ELR (cell line): ENCODE results near the gene ZNF438.
A peak's percentile ranks its signal among the peaks of the same experiment; 100 is the strongest.

ENCODE experiments used
- DNase-seq: peaks from one replicate; pipeline ENCODE4 v3.0.0-alpha.2; 2015; ENCODE audit warnings: low read depth

The ZNF438 gene

DNA sequence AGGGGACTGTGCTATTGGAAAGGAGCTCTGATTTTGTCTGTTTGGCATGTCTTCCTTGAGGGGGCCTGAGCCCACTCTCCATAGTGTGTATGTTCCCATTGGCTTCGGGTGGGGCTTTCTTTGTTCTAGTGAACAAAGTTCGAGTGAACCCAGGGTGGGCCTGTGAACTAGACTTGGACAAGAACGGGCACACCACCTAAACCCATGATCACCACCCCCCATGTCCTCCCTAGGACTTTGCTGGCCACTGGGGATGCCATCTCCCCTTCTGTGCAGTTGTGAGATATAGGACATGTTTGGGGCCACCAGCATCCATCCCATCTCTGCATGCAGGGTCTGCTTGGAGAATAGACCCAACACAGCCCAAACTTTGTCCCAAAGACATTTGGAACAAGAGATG lies 206.6 kb downstream of the ZNF438 start:
- no peak for DNase-seq

DNA sequence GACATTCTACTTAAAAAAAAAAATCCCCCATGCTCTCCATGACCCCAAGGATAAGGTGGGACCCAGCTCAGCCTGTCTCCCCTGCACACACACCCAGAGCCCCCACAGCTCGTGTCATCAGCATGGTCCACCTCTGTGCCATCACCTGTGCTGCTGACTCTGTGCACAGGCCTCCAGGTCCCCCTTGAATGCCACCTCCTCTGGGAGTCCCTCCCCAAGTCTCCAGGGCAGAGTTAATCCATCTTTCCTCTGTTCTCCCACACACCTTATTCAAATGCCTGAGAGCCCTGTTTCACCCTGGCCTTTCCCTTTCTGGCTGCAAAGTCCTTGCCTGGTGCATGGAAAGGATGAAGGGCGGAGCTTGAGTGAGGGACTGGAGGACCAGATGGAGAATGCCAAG lies 208.0 kb downstream of the ZNF438 start:
- no peak for DNase-seq

DNA sequence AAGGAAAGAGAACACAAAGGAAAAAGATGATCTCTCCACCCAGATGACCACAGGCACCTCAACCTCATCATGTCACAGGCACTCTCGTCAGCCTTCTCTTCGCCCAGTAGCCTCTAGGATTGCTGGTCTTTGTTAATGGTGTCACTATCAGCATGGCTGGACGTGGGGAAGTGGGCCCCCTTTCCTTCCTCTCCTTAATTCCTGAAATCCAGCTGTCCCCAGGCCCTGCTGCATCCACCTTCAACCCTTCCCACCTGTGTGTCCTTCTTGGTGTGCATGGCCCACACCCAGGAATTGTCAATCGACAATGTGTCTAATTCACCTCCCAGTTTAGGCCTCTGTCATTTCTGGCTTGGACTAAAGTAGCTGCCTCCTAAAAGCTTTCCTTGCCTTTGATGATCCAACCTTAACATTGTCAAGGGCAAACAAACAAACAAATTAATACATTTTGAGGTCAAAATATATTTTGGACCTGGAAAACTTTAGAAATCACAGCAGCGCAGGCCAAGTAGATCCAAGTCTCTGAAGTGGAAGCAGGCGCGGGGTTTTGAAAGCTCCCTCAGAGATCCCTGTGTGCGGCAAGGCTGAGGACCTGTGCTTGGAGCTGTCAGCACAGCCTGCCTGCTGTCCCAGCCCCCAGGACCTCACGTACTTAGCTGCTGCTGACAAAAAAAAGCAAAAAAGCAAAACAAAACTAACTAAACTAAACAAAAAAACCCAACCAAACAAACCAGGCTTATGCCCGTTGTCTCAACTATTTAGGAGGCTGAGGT lies 208.8 kb downstream of the ZNF438 start:
- no peak for DNase-seq

DNA sequence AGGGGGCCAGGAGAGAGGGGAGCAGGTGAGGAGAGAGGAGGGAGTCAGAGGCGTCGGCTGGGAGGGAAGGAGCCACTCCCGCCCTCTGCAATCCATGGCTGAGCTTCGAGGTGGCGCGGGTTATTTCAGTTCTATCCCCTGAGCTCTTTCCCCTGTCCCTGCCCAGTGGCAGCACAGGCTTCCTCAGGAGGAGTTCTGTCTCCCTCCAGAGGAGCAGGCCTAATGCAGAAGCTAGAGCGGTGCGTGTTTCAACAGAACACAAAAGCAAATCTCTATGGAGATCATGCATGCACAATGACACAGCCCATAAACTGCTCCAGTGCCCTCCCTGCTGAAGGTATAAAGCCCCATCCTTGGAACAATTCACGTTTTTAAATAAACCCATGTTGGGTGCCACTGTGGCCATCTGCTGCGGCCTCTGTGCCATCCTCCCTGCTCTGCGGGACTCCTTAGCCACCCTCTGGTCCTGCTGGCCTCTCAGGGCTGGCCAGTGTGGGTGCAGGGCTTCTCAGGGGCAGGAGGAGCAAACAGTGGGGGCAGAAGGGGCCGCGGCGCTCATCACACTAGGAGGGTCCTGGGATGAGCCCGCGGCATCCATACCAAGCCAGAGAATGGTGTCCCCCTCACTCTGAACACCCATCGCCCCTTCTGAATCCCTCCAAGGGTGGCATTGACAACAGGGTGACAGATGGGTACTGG lies 209.5 kb downstream of the ZNF438 start:
- DNase-seq, result no peak

- DNase-seq, result no peak
Observed at GRCh38 chr10:30821261-30821993, 210.2 kb downstream of the ZNF438 start.

DNA sequence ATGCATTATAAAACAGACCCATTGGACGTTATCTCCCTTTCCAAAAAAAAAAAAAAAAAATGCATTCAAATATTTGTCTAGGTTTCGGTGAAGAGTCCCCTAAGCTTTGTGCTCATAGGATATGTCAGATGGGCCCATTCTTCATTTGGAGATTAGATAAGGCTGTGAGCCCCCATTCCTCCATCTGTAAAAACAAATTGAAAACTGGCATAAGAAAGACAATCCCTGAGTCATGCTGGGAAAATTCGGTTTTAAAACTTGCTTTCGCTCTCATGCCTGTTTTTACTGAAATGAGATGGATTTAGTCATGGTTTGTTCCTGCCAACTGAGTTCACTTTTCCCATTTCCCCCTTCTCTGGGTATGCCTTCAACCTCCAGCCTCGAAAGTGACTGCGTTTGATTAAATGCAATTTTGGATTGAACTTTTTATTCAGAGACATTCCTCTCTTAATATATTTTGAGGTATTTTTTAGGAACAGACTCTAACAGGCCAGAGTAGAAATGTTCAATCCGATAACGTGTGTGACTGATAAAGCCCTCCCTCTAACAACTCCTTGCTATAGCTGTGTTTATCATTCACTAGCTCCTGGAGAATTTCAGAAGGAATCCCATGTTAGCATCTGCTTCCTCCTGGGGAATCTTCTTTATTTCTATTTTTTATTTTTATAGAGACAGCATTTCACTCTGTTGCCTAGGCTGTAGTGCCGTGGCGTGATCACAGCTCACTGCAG lies 211.2 kb downstream of the ZNF438 start:
- DNase-seq, result peak; percentile 87

- peak; percentile 45 for DNase-seq
Observed at GRCh38 chr10:30819341-30820181, 212.1 kb downstream of the ZNF438 start.

DNA sequence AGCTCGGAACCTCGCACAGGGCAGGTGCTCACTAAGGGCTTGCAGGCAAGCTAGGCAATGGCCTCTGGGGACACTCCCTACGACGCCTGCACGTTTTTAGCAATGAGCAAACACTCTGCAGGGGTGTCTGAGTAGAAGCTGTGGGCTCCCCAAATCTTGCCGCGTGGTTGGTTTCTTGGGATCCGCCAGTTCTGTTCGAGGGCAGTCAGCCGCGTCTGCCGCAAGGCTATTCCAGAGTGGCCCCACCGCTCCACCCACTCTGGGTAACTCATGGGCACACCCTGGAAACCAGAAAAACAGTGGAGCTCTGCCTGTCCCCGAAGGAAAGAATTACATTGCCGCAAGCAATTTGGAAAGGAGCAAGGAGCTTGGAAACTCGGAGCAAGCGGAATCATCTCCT lies 212.8 kb downstream of the ZNF438 start:
- no peak for DNase-seq

- DNase-seq, result peak; percentile 75
Observed at GRCh38 chr10:30818010-30818660, 213.5 kb downstream of the ZNF438 start.

DNA sequence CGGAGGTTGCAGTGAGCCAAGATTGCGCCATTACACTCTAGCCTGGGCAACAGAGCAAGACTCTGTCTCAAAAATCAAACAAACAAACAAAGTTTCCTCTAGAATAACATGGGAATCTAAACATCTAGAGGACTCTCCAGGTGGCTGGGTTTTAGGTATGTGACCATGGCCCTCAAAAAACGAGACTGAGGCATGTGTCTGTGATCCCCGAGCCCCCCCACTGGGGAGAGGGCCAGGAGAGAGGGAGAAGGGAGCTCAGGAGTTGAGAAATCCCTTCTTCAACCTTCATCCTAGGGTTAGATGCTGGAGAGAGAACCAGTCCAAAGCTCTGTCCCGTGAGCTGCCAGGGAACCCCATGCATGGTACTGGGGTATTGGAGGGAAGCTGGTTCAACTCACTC lies 214.1 kb downstream of the ZNF438 start:
- no peak for DNase-seq

DNA sequence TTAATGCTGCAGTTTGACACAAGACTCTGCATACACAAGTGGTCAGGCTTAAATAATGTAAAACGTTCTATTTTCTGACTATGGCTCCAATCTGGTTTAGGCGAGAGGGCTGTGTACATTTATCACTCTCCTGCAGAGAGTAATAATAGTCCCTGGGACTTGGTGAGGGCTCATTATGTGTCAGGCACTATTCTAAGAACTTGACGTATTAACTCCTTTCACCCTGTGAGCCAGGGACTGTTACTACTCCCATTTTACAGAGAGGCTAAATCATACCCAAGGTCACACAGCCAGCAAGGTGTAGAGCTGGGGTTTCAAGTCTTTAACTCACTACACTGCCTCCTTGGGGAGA lies 214.9 kb downstream of the ZNF438 start:
- DNase-seq, result no peak

- DNase-seq, result no peak
Observed at GRCh38 chr10:30816159-30816819, 215.4 kb downstream of the ZNF438 start.

- DNase-seq, result peak; percentile 95
Observed at GRCh38 chr10:30813872-30814481, 217.7 kb downstream of the ZNF438 start.

GRCh38 chr10:30812018-30812851 lies 219.4 kb downstream of the ZNF438 start:
- peak; percentile 90 for DNase-seq

DNA sequence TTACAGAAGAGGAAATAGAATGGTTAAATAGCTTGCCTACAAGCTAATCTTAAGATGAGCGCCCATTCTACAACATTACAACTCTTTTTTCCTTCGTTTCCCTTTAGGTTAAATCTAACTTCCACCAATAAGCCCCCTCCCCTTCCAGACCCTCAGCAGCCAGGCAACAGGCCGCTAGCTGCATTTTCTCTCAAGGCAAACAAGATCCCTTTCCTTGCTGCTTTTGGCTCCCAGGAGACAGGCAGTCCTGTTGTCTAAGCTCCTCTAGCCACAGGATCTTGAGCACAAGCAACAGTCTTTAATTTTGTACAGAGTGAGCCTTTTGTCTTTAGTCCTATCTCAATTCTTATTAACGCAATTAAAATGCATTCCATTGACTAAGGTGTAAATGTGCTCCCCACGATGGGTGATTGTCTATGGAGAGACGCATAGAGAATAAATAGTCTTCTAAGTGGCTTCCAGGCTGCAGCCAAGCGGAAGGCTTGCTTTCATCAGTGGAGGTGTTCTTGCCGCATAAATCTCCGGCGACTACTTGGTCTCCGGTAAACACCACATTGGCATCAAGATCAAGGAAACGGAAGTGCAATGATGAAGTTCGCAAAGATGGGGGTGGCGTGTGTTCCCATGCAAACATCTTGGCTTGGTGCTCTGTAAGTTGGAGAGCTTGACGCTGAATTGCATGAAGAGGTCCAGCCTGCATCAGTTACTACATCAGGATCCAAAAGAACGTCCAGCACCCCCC lies 220.2 kb downstream of the ZNF438 start:
- DNase-seq, result no peak

- no peak for DNase-seq
Observed at GRCh38 chr10:30810416-30810815, 221.2 kb downstream of the ZNF438 start.

GRCh38 chr10:30806850-30807249 lies 224.8 kb downstream of the ZNF438 start:
- no peak for DNase-seq

GRCh38 chr10:30805061-30805460 lies 226.6 kb downstream of the ZNF438 start:
- DNase-seq, result no peak
